GM12892 (cell line): ENCODE data around the gene KCNJ1.
A peak's percentile ranks its signal among the peaks of the same experiment; 100 is the strongest.

Experiments
- DNase-seq: peaks from one replicate; pipeline ENCODE4 v3.0.0; 2011; ENCODE audit not compliant: insufficient read length
- FAIRE-seq: peaks from 2 replicates; lab custom pipeline; 2011; peaks lifted over from hg19 to GRCh38; lab: Jason Lieb, UNC
- POLR2A ChIP-seq: IDR thresholded peaks from 2 replicates; pipeline ENCODE4 v1.6.1; 2011; ENCODE audit warnings: low read depth, low read length, control low read depth
- POLR2AphosphoS5 ChIP-seq: IDR thresholded peaks from 2 replicates; pipeline ENCODE4 v1.6.1; 2011; ENCODE audit warnings: low read depth, low read length, control low read depth
- TAF1 ChIP-seq: IDR thresholded peaks from 2 replicates; pipeline ENCODE4 v1.6.1; 2011; ENCODE audit warnings: low read depth, mild to moderate bottlenecking, control low read depth, low read length, borderline replicate concordance

Gene KCNJ1

DNA sequence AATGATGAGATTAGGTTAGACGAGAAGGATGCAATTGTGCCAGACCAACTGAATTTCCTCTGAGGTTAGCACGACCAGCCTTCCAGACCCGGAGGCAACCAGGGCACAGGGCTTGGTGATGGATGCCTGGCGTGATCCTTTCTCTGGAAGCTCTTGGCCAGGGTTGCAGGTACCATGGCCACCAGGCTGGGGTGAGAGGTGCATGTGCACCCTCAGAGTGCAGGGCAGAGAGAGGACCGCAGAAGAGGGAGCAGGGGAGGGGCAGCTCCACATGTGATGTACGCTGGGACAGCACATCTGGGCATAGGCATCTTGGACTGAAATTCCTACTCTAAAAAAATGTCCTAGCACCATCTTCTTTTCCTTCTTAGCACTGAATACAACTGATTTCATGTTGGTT is 10.9 kb downstream of the KCNJ1 start:
- no peak for FAIRE-seq
- no peak for DNase-seq
- no peak for TF ChIP-seq POLR2AphosphoS5
- no peak for TF ChIP-seq POLR2A
- TF ChIP-seq TAF1, result no peak

DNA sequence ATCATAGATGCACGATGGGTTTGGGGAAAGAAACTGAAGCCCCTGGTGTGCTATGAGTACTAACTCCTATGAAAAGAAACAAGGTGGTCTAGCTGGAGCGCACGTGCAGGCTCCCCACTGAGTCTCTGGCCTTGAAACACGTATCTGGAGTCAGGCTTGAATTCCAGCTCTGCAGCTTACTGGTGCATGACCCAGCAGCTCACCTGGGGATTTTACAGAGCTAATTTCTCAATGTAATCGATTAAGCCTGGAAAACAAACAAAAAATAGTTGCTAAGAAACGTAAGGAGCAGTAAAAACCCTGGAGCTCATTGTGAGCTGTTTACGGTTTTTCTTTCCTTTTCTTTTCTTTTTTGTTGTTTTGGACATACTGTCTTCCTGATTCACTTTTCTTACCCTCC is 12.3 kb downstream of the KCNJ1 start:
- FAIRE-seq (no peak), DNase-seq (no peak)
- TF ChIP-seq TAF1, result no peak
- TF ChIP-seq POLR2AphosphoS5, result no peak
- TF ChIP-seq POLR2A, result no peak

DNA sequence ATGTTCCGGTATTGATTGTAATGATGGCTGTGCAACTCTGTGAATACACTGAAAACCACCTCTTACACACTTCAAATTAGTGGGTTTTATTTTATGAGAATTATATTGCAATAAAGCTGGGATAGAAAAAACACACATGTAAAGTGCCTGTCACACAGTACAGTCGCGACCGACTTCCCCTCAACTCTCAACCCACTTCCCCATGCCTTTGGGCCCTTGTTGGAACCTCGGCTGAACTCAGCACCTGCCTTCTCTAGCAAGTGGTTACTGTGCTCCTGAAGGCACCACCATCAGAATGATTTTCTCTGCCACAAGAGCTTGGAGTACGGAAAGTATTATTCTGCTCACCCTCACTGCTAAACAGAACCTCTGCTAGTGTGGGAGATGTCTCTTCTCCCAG is 13.5 kb downstream of the KCNJ1 start:
- DNase-seq (no peak), FAIRE-seq (no peak)
- TF ChIP-seq POLR2A (no peak), TAF1 (no peak), POLR2AphosphoS5 (no peak)

DNA sequence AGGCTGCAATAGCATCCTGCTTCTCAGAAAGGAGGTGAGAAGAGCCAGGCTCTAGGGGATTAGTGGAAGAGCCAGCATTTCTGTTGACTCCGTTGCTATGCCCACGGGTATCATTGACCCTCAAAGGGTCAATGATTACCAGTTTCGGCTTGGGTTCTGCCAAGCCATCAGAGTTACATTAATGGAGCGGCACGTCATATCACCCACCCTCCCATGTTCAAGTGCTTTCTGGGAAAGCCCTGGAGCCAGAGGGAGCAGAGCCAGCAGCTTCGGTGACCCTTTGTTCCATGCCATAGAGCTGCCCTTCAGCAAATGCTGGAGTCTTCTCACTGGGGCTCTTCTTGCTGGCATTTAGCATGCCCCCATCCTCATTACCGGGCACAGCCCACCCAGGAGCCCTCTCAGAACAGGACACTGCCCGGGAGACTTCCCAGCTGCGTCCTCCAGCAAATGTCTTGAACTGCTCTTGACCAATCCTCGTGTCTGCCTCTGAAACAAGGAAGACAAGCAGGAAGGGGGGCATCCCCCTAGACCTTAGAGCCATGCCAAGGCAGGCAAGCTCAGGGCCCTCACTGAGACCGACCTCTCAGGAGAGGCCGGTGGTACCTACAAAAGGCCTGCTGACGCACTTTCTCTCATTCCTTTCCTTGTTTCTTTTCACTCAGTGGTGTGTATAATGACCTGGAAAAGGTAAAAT is 14.6 kb downstream of the KCNJ1 start:
- DNase-seq, result no peak
- no peak for TF ChIP-seq POLR2A
- no peak for TF ChIP-seq TAF1
- no peak for FAIRE-seq

DNA sequence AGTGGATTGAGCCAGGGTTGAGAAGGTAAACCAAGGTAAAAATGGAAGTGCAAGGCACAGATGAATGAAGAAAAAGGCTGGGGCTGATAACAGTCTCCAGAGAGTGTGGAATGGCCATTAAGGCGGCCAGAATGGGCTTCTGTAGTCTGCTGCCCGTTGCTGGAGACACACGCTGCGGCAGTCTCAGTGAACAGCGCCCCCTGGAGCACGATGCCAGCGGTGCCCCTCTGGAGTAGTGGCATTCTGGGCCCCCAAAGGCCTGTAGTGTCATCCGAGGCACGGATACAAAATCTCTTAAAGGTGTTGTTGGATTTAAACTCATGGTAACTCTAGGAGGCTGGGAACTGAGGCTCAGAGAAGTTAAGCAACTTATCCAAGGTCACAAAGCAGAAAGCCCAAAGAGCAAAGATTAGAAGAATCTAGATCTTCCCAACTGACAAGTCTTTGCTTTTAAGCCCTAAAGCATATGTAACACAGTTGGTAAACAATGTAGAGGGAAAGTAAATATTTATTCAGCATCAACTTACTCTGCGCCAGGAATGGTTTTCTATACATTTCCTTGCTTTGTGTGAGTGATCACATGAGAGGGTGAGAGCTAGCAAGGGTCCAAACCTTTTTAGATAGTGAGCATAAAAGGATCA is 18.2 kb downstream of the KCNJ1 start:
- TF ChIP-seq TAF1 (no peak), POLR2A (no peak), POLR2AphosphoS5 (no peak)
- DNase-seq (peak; percentile 60), FAIRE-seq (peak; percentile 91)

DNA sequence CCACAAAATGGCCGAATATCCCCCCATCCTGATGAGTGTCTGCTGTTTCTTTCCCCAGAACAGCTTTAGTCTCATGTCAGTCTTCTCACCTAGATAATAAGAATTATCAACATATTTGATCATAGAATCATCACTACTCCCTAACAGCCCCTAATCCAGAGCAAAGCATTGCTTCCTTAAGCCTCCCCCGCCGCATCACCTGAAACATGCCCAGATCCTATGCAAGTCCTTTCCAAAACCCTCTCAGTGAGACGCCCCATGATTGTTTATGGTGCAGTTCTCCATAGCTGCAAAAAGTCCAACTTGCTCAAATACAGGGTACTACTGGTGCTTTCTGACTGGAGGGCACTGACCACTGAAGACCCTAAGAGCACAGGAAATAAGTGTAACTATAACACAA is 20.1 kb downstream of the KCNJ1 start:
- FAIRE-seq, result no peak

DNA sequence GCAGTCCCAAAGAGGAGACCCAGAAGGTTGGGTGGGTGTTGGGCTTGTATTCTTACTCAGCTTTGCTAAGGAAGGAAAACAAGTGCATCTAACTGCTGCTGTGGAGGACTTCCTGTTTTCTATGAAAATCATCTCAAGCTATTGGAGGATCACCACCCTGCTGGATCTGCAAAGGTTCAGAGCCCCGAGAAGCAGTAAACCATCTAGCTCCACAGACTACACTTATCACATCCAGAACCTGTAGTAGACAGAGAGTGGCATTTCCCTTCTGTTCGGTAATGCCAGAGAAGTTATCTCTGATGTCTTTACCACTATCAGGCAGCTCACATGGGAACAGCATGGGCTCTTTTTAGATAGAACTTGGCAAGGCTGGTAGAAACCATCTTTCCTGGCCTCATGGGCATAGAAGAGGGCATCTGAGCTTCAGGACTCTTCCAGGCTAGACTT is 21.7 kb downstream of the KCNJ1 start:
- DNase-seq (no peak), FAIRE-seq (peak; percentile 87)
- TF ChIP-seq TAF1 (no peak), POLR2A (no peak), POLR2AphosphoS5 (no peak)

More for the DNA sequence above, 20.1 kb downstream of the KCNJ1 start:
- DNase-seq, result no peak
- TF ChIP-seq POLR2AphosphoS5 (no peak), POLR2A (no peak), TAF1 (no peak)

DNA sequence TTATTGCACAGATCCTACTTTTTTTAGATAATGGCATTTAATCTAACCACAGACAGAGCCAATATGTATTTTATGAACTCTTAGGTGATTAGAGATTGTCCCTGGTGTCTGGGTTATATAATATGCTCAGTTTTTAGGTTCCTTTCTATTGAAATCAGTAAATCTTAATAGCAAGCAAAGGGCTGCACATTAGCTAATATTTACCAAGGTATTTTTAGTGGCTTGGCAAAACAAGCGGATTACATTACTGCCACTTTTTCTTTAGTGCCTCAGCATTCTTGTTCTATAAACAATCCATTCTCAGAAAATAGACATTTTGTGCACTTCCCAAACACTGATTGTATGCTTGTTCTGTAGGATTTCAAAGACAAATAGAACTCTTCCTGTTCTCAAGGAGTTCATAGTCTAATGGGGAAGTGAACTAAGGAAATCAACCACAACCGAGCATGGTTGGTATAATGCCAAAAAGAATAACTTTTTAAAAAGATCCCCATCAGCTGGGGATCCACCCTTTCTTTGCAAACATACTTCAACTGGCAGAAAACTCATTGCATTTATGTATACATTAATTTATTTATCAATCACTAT is 23.8 kb downstream of the KCNJ1 start:
- TF ChIP-seq TAF1 (no peak), POLR2A (no peak), POLR2AphosphoS5 (no peak)
- peak; percentile 38 for FAIRE-seq
- DNase-seq, result no peak

DNA sequence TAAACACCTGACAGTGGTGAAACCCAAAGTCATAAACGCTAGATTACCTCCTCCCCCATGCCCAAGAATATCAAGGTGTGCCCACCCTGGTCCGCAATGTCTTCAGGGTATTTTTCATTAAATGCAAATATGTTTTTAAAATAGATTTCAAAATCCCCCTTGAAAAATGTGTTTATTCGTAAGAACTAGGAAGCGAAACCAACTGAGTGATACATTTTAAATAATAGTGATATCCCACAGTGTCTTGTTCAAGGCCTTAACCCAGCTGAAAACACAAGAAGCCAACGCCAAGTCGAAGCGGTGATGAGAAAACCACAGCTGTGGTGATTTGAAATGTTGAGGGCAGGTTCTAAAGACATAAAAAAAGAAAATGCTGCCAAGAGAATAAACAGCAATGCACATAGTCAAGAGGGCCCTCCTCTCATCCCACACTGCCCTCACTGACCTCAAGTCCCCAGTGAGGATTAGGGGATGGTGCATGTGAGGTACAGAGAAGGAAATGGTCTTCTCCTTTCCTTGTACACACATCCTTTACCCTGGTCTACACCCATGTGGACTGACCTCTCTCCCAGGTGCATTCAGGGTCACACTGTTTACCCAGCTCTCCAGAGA is 25.5 kb downstream of the KCNJ1 start:
- DNase-seq, result no peak
- TF ChIP-seq POLR2AphosphoS5 (no peak), TAF1 (no peak), POLR2A (no peak)
- FAIRE-seq, result peak; percentile 95

DNA sequence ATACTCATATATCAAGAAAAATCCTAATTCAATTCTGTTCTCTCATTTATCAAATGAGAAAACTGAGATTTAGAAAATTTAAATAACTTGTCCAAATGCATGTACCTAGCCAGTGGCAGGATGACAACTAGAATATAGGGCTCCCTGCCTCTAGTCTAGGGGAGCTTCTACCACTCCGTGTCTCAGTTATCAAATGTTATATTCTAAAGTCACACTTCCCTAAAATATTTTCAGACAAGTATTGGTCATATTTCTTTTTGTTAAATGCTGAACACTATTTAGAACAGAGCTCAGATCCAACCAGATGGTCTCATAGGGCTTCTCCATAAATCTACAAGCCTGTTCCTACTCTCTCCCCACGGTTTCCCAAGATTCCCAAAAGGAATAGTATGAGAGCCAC is 26.3 kb downstream of the KCNJ1 start:
- peak; percentile 54 for FAIRE-seq
- no peak for TF ChIP-seq TAF1
- TF ChIP-seq POLR2A, result no peak
- TF ChIP-seq POLR2AphosphoS5, result no peak
- DNase-seq, result no peak

DNA sequence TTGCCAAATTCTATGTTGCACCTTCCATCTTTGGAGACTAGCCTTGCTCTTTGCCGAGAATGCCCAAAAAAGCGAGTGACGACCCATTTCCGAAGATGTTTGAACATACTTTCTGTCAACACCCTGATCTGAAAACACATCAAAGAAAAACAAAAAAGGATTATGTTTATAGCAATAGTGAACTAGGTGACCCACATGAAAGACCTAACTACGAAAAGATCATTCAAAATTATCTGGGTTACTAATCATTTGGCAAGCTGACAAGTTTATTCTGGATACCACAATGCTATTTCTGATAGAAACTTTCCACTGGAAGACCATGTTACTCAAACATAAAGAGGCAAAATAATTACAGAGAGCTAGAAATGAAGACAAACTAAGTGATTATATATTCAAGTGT is 27.0 kb downstream of the KCNJ1 start:
- FAIRE-seq (peak; percentile 30), DNase-seq (no peak)
- no peak for TF ChIP-seq TAF1
- TF ChIP-seq POLR2AphosphoS5, result no peak
- TF ChIP-seq POLR2A, result no peak

DNA sequence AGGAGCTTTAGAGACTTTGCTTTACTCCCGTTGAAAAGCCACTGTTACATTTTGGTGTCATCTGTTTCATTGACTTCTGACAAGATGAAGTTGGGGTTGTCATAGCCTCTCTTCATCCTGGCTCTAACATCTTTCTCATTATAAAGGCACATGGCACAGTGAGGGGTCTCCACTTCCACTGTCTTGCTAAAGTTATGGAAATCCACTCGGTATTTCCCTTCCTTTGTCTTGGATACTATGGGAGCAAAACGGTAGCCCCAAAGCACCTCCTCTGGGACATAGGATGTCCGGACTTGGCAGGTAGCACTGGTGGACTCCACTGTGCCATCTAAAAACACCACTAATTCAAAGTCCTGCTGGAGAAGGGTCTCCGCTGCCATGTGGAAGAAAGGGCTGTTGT is 28.0 kb downstream of the KCNJ1 start:
- FAIRE-seq (no peak), DNase-seq (no peak)
- TF ChIP-seq POLR2AphosphoS5, result no peak
- TF ChIP-seq POLR2A, result no peak
- no peak for TF ChIP-seq TAF1
